GM23248 (cell line): ENCODE results near the gene SHROOM1. TPM values are rescaled to one million over a fixed set of nuclear protein-coding genes. Genes with fewer than 3 reads are reported as not detected.
"Not testable (repeated sequence)": the region's sequence is repeated elsewhere in the genome, so short reads cannot be mapped to it uniquely, and the experiment has no call there.

Experiments used
- DNase-seq: peaks from one replicate; pipeline ENCODE4 v3.0.0-alpha.2; 2015
- H2AFZ ChIP-seq: fragments of 200-600 bp; sonication (generic); 2 replicates; pipeline ENCODE4 v1.6.1; 2016; ENCODE audit warnings: antibody characterized with exemption
- H3F3A ChIP-seq: fragments of 200-600 bp; sonication (generic); 2 replicates; pipeline ENCODE4 v1.6.1; 2016; ENCODE audit warnings: mild to moderate bottlenecking, antibody characterized with exemption, mixed run types; ENCODE audit not compliant: insufficient read depth
- H3K27ac ChIP-seq: fragments of 200-600 bp; sonication (generic); 2 replicates; pipeline ENCODE4 v1.5.1; 2016; ENCODE audit warnings: mild to moderate bottlenecking
- H3K27me3 ChIP-seq: fragments of 200-600 bp; sonication (generic); replicated peaks from 2 replicates; pipeline ENCODE4 v1.6.1; 2016; ENCODE audit warnings: mild to moderate bottlenecking; ENCODE audit not compliant: insufficient read depth
- H3K36me3 ChIP-seq: fragments of 200-600 bp; sonication (generic); 2 replicates; pipeline ENCODE4 v1.6.1; 2016; ENCODE audit warnings: low read depth, mild to moderate bottlenecking
- H3K4me1 ChIP-seq: fragments of 200-600 bp; sonication (generic); 2 replicates; pipeline ENCODE4 v1.6.1; 2016; ENCODE audit warnings: mild to moderate bottlenecking; ENCODE audit not compliant: insufficient read depth
- H3K4me2 ChIP-seq: fragments of 200-600 bp; sonication (generic); one replicate; pipeline ENCODE4 v1.6.1; 2016; ENCODE audit warnings: mild to moderate bottlenecking; ENCODE audit not compliant: unreplicated experiment
- H3K4me3 ChIP-seq: fragments of 200-600 bp; sonication (generic); 2 replicates; pipeline ENCODE4 v1.5.1; 2016; ENCODE audit warnings: mild to moderate bottlenecking
- H3K79me2 ChIP-seq: fragments of 200-600 bp; sonication (generic); 2 replicates; pipeline ENCODE4 v1.6.1; 2016; ENCODE audit warnings: mild to moderate bottlenecking; ENCODE audit not compliant: insufficient read depth
- H3K9ac ChIP-seq: fragments of 200-600 bp; sonication (generic); 2 replicates; pipeline ENCODE4 v1.6.1; 2016; ENCODE audit warnings: mild to moderate bottlenecking
- H3K9me2 ChIP-seq: fragments of 200-600 bp; sonication (generic); 2 replicates; pipeline ENCODE4 v1.6.1; 2016; ENCODE audit warnings: mixed run types, mild to moderate bottlenecking, moderate library complexity; ENCODE audit not compliant: insufficient read depth
- H3K9me3 ChIP-seq: fragments of 200-600 bp; sonication (generic); one replicate; pipeline ENCODE4 v1.6.1; 2017; ENCODE audit warnings: low read depth
- H4K20me1 ChIP-seq: fragments of 200-600 bp; sonication (generic); 2 replicates; pipeline ENCODE4 v1.6.0; 2016; ENCODE audit not compliant: insufficient read depth
- EZH2 ChIP-seq: fragments of 200-600 bp; sonication (generic); IDR thresholded peaks from 2 replicates; pipeline ENCODE4 v1.6.1; 2018; ENCODE audit warnings: antibody characterized with exemption, mild to moderate bottlenecking; ENCODE audit not compliant: insufficient read depth, poor library complexity, severe bottlenecking
- EZH2phosphoT487 ChIP-seq: fragments of 200-600 bp; sonication (generic); IDR thresholded peaks from 2 replicates; pipeline ENCODE4 v1.6.1; 2018; ENCODE audit warnings: antibody characterized with exemption, moderate library complexity, mild to moderate bottlenecking, low read depth; ENCODE audit not compliant: insufficient read depth
- WGBS, 2 experiments: methylation state at CpG; one replicate each; pipeline ENCODE4 v1.1.6; 2015 to 2017; ENCODE audit warnings: low lambda C conversion rate in 2 of 2, low coverage in 1 of 2; ENCODE audit errors: missing lambda C conversion rate in 2 of 2; 5-methylcytosine and 5-hydroxymethylcytosine counted together
- in situ Hi-C: fragments of 300-500 bp; cut with MboI; formaldehyde crosslinking; loops from 2 replicates; pipeline ENCODE4 v1.15.0; 2020
- polyA plus RNA-seq: library from polyadenylated mRNA; unstranded; fragments of >200 nt; fragmentation: Nextera tagmentation; extraction: Ambion mirVana; gene quantifications from 2 replicates; pipeline ENCODE4 v1.2.1, GENCODE V29; 2016
- total RNA-seq: library from RNA; depleted of rRNA; stranded (reverse); fragments of >200 nt; shearing (Covaris generic); gene quantifications from 2 replicates; pipeline ENCODE4 v1.2.3, GENCODE V29; 2014

The SHROOM1 gene
- total and polyA plus RNA-seq, 2 experiments from 2014 or later, result 3.8 to 9.9 TPM

GRCh38 chr5:132856011-132856410, 25.6 kb upstream of the SHROOM1 start:
- no peaks in the 10 kb centered on the region for H4K20me1 ChIP-seq
- no peak overlapping the region for H2AFZ ChIP-seq
- 0 out of 2 replicates have a peak, but pooled peaks cover 4% of the 10 kb centered on the region for H3K4me1 ChIP-seq
- H3F3A ChIP-seq, result no peaks in the 10 kb centered on the region
- no peaks in the 10 kb centered on the region for H3K9me2 ChIP-seq
- H3K9ac ChIP-seq, result no peak overlapping the region
- H3K27me3 ChIP-seq, result no peaks in the 10 kb centered on the region
- no peak for DNase-seq
- H3K9me3 ChIP-seq, result no peaks in the 10 kb centered on the region
- H3K79me2 ChIP-seq, result no peaks in the 10 kb centered on the region
- TF ChIP-seq EZH2 (no peak), EZH2phosphoT487 (no peak)
- H3K4me3 ChIP-seq, result no peak overlapping the region
- H3K27ac ChIP-seq, result no peak overlapping the region
- in situ Hi-C loops, result no loop called here
- no peak overlapping the region for H3K4me2 ChIP-seq
- WGBS, 2 experiments, result 51 to 60% methylated on average over 3 of the region's 3 CpGs
- H3K36me3 ChIP-seq, result no peaks in the 10 kb centered on the region

- H3K36me3 ChIP-seq, DNase-seq, H3K4me1 ChIP-seq, in situ Hi-C loops, H3K79me2 ChIP-seq, H3F3A ChIP-seq, H3K9me2 ChIP-seq, H3K4me3 ChIP-seq, H3K4me2 ChIP-seq, H3K9ac ChIP-seq, H3K27ac ChIP-seq, H2AFZ ChIP-seq, H4K20me1 ChIP-seq, H3K27me3 ChIP-seq, H3K9me3 ChIP-seq: not testable (repeated sequence)
- WGBS, 2 experiments, result 85 to 92% methylated on average over 5 of the region's 5 CpGs
Measured at GRCh38 chr5:132854992-132855391, 24.5 kb upstream of the SHROOM1 start.

- 19 to 22% methylated on average over 3 of the region's 3 CpGs for WGBS, 2 experiments
- Histone ChIP-seq H3K9ac (no peak overlapping the region), H3K27me3 (no peaks in the 10 kb centered on the region), H3K4me2 (no peak overlapping the region), H3K4me3 (no peak overlapping the region), H4K20me1 (no peaks in the 10 kb centered on the region), H3K79me2 (no peaks in the 10 kb centered on the region), H3K4me1 (0 out of 2 replicates have a peak, but pooled peaks cover 4% of the 10 kb centered on the region), H3F3A (no peaks in the 10 kb centered on the region), H3K36me3 (no peaks in the 10 kb centered on the region), H3K27ac (no peak overlapping the region), H3K9me3 (no peaks in the 10 kb centered on the region), H2AFZ (no peak overlapping the region), H3K9me2 (no peaks in the 10 kb centered on the region)
- peak; percentile 28 for DNase-seq
- no peak for TF ChIP-seq EZH2phosphoT487
- no peak for TF ChIP-seq EZH2
- in situ Hi-C loops, result no loop called here
Measured at GRCh38 chr5:132854301-132854700, 23.9 kb upstream of the SHROOM1 start.

DNA sequence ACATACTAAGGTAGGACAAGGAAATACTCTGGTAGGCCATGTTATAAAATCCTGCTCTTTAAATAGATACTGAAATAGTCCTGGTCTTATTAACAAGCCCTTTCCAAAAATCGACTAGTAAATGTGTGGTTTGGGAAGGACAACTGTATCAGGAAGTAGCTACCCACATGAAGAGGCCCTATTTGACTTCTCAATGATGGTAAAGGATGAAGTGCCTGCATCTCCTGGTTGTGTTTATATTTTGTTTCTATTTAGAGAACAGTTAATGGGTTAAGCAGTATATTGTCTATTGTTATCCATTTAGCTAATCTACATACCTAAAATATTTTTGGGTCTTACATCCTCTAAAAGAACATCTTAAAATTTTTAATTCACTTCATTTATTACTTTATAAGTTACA, 23.3 kb upstream of the SHROOM1 start:
- Histone ChIP-seq H3K27me3 (no peaks in the 10 kb centered on the region), H3K4me2 (no peak overlapping the region), H3K4me1 (0 out of 2 replicates have a peak, but pooled peaks cover 4% of the 10 kb centered on the region), H4K20me1 (no peaks in the 10 kb centered on the region), H2AFZ (no peak overlapping the region), H3K9me3 (no peaks in the 10 kb centered on the region), H3K79me2 (no peaks in the 10 kb centered on the region), H3K4me3 (no peak overlapping the region), H3K27ac (no peak overlapping the region), H3K9ac (no peak overlapping the region), H3K9me2 (no peaks in the 10 kb centered on the region), H3K36me3 (no peaks in the 10 kb centered on the region), H3F3A (no peaks in the 10 kb centered on the region)
- in situ Hi-C loops, result no loop called here
- 38 to 46% methylated on average over 1 of the region's 1 CpG for WGBS, 2 experiments
- DNase-seq, result no peak
- TF ChIP-seq EZH2phosphoT487, result no peak
- TF ChIP-seq EZH2, result no peak

- H4K20me1 ChIP-seq, result no peaks in the 10 kb centered on the region
- no peak overlapping the region for H3K27ac ChIP-seq
- H3K4me3 ChIP-seq, result no peak overlapping the region
- no peaks in the 10 kb centered on the region for H3K79me2 ChIP-seq
- H3K36me3 ChIP-seq, result no peaks in the 10 kb centered on the region
- H2AFZ ChIP-seq, result no peak overlapping the region
- no peak for DNase-seq
- no peak for TF ChIP-seq EZH2
- no peak for TF ChIP-seq EZH2phosphoT487
- H3K9me2 ChIP-seq, result no peaks in the 10 kb centered on the region
- in situ Hi-C loops, result no loop called here
- WGBS, 2 experiments, result 86 to 92% methylated on average over 3 of the region's 3 CpGs
- H3K9me3 ChIP-seq, result no peaks in the 10 kb centered on the region
- 0 out of 2 replicates have a peak, but pooled peaks cover 4% of the 10 kb centered on the region for H3K4me1 ChIP-seq
- H3K4me2 ChIP-seq, result no peak overlapping the region
- no peaks in the 10 kb centered on the region for H3K27me3 ChIP-seq
- no peaks in the 10 kb centered on the region for H3F3A ChIP-seq
- H3K9ac ChIP-seq, result no peak overlapping the region
Measured at GRCh38 chr5:132853323-132853722, 22.9 kb upstream of the SHROOM1 start.
